AG08396 (cell line): Measurements from ENCODE around the gene NFAM1.

Experiments used
- DNase-seq: peaks from one replicate; pipeline ENCODE4 v3.0.0; 2012; ENCODE audit warnings: low spot score, mixed read lengths

The NFAM1 gene, protein sequence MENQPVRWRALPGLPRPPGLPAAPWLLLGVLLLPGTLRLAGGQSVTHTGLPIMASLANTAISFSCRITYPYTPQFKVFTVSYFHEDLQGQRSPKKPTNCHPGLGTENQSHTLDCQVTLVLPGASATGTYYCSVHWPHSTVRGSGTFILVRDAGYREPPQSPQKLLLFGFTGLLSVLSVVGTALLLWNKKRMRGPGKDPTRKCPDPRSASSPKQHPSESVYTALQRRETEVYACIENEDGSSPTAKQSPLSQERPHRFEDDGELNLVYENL

DNA sequence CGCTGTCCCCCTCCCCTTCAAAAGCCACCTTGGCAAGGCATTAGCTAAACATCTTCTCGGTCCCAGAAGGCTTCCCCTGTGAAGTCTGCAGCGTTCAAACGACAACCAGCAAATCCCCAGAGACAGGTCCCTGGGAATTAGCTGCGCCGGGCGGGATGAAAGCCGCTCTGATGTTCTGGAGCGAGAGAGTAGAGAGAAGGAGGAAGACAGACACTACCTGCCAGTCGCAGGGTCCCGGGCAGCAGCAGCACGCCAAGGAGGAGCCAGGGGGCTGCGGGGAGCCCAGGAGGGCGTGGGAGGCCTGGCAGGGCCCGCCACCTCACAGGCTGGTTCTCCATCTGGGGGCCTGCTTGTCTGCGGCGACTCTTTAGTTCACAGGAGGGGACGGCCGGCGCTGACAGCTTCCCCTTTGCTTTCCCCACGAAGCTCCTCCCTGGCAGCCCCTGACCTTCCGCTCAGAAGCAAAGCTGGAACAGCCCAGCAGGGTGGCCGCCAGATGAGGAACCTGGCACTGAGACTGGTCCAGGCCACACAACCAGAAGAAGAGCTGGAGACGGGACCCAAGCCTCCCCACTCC is at the start of gene NFAM1:
TSS of gene NFAM1 (minus strand) at position 384 of the 577 bp plus-strand sequence. CDS start at position 338, 46 bp downstream.
- no peak for DNase-seq

DNA sequence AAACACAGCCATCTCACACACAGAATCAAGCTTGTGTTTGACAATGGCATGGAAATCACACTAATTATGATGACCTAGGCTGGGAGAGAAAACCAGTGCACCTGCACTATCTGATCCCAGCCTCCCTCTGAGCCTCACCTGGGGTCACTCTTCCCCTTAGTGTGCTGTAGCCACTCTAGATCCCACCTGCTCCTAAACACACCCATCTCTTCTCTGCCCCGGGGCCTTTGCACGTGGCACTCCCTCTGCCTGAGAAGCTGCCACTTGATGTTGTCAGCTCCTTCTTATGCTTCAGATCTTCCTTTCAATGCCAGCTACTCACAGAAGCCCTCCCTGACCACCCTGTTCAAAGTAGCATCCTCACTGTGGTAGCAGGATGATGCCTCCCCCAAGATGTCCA is 42.9 kb upstream of the NFAM1 start:
- DNase-seq, result no peak

DNA sequence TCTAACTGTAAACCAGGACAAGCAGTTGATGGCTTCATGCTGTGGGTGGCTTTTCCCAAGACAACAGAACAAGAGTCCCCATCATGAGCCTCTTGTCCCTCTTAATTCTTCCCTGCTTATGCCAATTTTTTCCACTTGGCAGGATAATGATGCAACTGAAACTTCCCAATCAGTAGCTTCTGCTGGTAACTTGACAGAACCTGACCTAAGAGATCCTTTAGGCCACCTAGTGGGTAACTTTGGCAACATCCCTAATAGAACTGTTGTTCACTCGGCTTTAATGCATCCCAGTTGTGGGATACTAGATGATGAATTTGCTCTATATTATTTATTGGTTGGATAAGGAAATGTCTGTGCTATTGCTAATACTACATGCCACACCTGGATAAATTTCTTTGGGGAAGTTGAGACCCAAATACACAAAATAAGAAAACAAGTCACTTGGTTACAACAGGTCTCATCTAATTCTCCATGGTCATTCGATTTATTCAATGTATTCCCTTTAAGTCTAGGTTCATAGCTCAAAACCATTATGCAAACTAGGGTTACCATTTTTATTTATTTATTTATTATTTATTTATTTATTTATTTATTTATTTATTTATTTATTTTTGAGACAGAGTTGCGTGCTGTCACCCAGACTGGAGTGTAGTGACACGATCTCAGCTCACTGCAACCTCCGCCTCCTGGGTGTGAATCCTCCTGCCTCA is 41.4 kb upstream of the NFAM1 start:
- DNase-seq, result peak; percentile 49

DNA sequence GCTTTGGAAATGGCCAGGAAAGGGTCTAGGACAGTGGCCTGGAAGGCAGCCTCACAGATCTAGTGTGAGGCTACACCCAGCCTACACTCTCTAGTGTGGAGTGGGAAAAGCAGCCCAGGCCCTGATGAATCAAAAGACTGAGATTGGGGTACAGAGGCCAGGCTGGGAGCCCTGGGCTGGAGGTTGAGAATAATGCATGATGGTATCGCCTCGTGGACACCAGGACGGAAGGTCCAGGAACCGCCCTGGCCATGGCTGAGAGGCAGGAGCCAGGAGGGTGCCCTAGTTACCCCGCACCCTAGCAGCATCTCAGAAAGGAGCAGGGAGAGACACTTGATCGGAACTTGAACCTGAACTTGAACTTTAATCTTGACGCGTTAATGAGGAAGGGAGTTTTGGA is 40.5 kb upstream of the NFAM1 start:
- no peak for DNase-seq

DNA sequence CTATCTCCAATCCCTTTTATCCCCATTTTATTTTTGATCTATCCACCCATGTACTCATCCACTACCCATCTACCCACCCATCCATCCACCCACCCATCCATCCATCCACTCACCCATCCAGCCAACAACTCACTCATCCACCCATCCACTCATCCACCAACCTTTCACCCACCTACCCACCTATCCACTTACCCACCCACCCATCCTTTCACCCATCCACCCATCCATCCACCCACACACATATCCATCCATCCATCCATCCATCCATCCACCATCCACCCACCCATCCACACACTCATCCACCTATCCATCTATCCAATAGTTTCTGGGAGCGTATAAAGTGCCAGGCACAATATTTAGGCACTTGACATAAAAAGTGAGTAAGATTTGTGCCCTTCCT is 39.2 kb upstream of the NFAM1 start:
- DNase-seq, result no peak

DNA sequence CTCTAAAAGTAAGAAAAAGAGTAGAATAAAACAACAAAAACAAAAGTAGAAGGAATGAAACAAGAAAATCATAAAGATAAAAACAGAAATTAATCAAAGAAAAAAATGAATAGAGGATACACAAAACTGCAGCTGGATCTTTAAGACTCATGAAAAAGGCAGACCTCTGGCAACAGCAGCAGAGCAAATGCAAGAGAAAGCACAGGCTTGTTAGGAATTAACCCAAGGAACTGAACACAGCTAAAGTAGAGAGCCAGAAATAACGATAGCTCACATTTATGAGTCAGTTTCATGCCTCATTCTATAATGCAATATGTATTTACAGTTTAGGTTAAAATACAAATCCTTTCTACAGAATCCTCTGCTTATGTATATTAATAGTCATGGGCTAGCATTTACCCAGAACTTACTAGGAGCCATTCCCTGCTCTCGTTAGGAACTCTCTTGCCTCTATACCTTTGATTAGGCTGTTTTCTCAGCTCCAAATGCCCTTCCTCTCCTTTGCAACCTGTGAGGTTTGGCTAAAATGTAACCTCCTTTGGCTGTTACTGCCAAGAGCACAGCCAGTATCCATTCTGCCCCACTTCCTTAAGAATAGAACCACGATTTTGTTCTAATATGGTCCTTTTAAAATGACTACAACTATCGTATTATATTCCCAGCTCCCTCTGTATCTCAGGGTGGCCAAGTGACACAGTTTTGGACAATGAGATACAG is 38.3 kb upstream of the NFAM1 start:
- DNase-seq, result no peak

DNA sequence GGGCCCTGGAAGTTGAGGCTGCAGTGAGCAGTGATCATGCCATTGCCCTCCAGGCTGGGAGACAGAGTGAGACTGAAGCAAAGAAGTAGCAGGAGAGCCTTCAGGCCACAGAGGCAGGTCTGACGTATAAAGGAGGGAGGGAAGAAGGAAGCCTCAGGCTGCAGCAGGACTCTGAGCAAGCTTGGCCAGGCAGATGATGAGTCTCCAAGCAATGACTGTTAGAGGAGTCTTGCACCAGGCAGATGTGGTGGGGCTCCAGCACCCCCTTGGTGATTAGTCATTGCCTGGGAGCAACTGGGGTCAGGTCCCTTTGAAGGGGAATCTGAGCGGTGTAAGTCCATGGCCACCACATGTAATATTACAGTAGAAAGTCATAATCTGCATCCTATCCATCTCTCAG is 36.6 kb upstream of the NFAM1 start:
- DNase-seq, result no peak

DNA sequence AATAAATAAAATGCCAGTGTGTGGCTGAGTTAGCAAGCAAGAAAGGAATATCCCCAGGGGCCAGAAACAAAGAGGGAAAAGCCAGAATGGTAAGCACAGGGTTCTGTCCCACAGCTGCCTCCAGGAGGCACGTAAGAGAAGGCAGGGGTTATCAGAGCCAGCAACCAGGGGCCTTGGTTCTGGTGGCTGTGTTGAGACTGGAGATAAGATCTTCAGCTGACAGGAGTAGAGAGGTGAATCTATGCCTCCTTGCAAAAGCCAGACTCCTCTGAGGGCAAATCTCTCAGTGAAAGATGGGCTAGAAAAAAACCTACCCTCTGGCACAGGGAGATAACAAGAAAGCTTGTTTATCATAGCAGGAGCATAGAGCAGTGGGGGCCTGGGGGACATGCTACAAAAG is 29.8 kb upstream of the NFAM1 start:
- no peak for DNase-seq

DNA sequence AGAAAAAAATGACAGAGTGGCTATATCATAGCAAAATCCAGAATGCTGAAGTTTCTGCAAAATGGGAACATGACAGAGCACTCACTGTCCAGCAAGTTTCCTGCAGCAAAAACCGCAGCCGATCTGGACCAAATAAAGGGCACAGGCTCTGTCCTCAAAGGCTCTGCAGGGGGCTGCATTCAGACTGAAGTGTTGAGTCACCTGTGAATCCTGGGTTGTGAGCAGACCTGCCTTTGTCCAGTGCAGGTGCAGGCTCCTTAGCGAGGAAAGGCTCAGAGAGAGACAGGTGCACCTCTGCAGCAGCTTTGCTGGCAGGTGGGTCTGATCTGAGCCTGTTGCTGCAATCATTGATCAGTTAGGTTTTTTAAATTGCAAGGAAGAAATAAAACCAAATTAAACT is 29.3 kb upstream of the NFAM1 start:
- no peak for DNase-seq

DNA sequence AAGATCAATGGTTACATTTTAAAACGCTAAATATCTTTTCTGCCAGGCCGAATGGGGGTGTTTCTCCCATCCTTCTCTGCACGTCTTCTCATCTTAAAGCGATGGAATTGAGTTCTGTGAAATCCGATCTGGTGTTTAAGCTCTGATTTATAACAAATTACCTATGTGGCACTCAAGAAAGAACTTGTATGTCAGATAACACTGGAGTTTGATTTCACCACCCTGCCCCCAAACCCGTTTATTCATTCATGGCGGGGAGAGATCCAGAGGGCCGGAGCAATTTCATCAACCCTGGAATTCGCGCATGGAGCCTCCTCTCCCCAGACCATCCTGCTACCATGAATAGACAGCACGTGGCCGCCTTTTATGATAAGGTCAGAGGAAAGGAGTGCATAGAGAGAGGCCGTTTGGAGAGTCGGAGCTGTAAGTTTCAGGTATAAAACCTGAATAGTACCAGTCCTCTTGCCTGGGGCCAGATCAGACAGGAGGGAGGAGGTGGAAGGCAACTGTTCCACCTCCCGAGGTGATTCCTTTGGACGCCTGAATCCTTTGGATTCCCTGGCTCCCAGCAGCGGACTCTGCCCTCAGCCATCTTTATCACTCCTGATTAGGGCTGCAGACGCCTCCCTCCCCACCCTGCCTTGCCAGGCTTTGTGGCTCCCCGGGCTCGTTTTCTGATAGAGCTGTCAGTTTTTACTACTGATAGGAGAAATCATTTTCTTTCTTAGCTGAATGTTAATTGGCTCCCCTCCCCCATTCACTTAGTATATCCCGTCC is 27.3 kb upstream of the NFAM1 start:
- no peak for DNase-seq

DNA sequence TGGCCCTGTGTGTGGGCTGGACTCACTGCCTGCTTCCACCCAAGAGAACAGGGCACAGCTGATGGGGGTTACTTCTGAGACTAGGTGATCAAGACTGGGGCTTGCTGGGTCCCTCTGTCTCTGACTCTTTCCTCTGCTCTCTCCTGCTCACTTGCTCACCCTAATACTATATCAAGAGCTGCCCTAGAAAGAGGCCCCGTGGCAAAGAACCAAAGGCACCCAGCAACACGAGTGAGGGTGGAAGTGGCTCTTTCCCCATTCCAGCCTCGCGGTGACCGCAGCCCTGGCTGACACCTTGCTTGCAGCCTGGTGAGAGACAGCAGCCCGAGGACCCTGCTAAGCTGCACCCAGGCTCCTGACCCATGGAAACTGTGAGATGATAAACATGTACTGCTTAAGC is 20.7 kb upstream of the NFAM1 start:
- DNase-seq, result no peak

DNA sequence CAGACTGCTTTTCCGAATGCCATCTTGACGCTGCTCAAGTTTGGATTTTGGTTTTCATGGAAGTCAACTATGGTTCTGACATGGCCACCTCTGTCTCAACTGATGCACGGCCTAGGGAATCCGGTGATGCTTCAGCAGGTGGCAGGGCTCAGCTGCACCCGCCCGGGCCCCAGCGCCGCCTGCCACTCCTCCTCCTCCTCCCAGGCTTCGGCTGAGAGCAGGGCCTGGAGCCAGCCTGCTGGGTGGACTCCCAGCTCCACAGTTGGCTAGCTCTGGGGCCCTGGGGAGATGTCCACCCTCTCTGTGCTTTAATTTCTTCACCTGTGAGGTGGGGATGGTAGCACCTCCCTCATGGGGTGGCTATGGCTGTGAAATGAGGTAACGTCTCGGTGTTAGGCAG is 20.3 kb upstream of the NFAM1 start:
- DNase-seq, result no peak

DNA sequence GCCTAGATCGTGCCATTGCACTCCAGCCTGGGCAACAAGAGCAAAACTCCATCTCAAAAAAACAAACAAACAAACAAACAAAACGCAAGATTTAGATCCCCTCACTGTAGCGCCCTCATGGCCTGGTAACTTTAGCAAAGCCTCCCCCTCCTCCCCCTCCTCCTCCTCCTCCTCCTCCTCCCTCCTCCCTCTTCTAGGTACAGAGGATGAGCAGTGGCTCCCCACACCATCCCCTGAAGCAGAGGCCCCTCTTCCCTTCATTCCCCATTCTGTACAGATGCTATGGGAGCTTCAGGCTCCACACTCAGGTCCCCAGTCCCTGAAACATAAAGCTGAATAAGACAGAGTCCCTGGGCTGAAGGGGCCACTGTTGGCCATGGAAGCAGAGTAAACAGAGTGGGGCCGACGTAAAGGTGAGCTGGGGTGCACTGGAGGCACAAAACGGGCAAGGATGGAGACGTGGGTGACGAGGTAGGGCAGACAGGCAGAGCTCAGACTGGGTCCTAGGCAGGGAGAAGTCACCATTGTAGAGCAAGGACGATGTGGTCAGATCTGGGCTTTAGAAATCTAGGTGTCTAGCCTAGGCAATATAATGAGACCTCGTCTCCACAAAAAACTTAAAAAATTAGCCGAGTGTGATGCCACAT is 19.4 kb upstream of the NFAM1 start:
- DNase-seq, result peak; percentile 3

DNA sequence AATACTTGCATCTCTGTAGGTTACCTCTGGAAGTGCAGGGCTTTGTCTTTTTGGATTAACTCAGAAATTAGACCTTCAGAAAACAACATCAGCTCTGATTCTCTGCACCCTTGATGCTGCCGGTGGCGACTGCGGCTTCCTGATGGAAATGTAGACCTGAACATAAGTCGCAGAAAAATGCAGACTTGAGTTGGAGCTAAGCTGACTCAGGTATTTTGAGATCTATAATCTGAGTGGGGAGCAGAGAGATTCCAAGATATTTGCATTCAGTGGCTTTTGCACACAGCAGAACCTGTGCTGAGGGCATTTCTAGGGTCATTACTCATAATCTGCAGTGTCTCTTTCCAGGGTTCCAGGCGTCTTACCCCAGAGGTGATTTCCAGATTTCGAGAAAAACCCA is 18.7 kb upstream of the NFAM1 start:
- no peak for DNase-seq

DNA sequence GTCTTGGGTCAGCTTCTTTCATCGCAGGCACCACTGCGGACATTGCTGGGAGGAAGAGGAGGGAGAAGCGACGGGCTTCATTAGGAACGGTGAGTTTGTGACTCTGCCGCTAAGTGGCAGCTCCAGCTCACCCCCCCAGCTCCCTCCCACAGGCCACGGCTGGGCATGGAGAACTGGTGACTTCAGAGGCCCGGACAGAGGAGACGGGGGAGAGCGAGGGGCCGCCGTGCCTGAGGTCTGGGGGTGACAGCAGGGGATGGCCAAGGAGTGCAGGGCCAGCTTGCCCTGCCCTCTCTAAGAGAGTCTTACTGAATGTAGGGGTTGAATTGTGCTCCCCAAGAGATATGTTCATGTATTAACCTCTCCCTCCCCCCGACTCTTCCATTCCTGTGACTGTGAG is 13.9 kb upstream of the NFAM1 start:
- DNase-seq, result no peak

DNA sequence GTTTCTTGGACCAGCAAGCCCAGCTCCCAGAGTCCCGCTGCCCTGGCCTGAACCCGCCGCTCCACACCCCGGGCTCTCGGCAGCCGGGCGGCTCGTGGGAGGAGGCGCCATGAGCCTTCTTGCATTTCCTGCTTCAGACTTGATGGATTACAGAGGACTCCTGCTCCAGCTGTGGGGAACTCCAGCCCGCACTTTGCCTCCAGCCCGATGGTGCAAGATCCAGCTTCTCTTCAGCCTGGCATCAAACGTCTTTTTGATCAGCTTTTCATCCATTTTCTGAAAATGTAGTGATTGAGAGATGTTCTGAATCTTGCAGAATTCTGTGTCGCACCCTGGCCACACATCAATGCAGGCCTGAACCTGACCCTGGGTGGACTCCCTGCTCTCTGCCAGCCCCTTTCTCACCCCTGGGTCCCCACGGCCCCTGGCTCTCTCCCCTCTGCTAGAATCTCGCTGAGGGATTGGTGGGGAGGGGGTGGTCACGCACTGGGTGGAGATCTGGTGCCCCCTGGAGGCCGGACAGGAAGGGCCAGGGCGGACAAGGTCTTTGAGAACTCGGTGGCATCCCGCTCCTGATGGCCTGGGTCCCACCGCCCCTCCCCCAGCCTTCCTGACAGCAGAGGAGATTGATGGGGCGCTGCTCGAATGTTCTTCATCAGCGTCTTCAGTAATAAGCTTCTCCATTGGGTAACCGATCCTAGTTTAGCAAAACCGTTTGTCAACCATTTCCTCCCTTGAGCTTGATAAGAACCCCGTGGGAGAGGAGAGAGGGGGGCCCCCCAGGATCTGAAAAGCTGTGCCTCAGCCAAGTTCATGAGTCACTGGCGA is 12.1 kb upstream of the NFAM1 start:
- DNase-seq, result peak; percentile 89

DNA sequence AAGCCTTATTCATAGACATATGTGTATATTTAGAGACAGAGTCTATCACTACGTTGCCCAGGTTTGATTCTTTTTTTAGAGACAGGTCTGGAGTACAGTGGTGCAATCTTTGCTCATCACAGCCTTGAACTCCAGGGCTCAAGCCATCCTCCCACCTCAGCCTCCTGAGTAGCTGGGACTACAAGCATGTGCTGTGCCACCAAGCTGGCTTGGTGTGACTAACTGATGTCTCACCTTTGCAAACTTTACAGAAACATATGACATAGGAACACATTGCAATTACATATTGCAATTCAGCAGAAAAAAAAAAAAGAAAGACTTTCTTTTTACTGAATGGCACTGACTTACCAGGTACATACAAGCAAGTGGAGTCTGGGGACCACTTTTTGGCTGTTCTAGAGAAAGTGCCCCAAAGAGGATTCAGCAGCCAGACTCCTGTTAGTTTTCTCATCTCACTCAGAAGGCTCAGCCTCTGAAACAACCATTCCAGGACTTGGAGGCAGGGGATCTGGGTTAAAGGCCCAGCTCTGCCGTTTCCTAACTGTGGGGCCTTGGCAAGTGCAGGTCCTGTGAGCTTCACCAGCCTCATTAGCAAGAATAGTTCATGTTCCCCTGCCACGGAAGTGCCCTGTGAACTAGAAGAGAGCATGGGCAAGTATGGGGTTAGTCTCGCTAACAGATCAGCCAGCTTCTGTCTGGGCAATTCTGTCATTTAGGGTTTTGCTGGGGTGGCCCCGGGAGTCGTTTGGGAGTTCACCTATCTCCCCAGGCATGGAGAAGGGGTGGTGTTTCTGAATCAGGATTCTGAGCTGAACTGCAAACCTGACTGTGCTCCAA is 11.3 kb upstream of the NFAM1 start:
- no peak for DNase-seq

DNA sequence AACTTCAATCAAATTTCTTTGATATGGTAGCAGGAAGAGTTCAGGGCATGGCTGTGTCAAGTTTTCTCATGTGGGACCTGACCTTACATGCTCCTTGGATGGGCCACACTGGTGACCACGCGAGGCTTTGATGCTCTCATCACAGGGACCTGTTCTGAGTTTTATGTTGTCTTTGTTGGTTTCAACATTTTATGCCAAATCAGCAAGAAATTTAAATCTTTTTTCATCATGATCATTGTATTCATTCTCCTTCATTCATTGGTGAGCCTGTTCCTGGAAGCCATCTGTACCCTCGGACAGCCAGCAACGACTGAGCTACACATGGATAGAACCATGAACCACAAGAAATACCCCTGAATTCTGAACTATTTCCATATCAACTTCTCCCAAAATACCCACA is 10.5 kb upstream of the NFAM1 start:
- no peak for DNase-seq

DNA sequence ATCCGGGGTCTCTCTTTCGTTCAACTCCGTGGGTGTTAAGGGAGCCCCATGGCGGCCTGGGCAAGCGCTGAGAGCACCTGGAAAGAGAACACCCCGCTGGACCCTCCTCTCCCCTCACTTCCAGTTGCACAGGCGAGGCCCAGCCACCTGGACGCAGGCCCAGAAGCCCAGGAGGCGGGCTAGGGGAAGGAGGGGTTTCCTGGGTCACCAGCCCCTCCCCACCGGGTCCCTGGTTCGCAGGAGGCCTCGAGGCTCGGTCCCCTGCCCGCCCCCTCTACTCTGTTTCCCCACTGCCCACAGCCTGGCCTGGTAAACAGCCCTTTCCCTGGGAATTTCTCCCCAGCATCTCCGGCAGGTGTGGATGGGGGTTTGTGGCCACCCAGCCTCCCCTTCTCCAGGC is 8.5 kb upstream of the NFAM1 start:
- DNase-seq, result no peak
